Colonic mucosa (tissue), 4 donors: Measurements from ENCODE around the gene FOXO4. TPM values are rescaled to one million over a fixed set of nuclear protein-coding genes. Genes with fewer than 3 reads are reported as not detected.

Source experiments
- DNase-seq: peaks from one replicate; pipeline ENCODE4 v3.0.0-alpha.2; 2020
- H3K27ac ChIP-seq: fragments of 200-600 bp; one replicate; pipeline ENCODE4 v1.8.0; 2021
- H3K27me3 ChIP-seq: fragments of 200-600 bp; one replicate; pipeline ENCODE4 v1.8.0; 2021
- H3K36me3 ChIP-seq: fragments of 200-600 bp; one replicate; pipeline ENCODE4 v1.8.0; 2021
- H3K4me1 ChIP-seq: fragments of 200-600 bp; one replicate; pipeline ENCODE4 v1.8.0; 2021; ENCODE audit warnings: mild to moderate bottlenecking
- H3K4me3 ChIP-seq: fragments of 200-600 bp; one replicate; pipeline ENCODE4 v1.8.0; 2021
- H3K9ac ChIP-seq, 2 donors: one replicate each; pipeline ENCODE4 v1.7.0; 2013; ENCODE audit warnings: control low read depth in 2 of 2, low read depth in 2 of 2, low read length in 2 of 2
- H3K9me3 ChIP-seq: fragments of 200-600 bp; one replicate; pipeline ENCODE4 v1.8.0; 2021
- CTCF ChIP-seq: fragments of 200-600 bp; IDR thresholded peaks from one replicate; pipeline ENCODE4 v1.8.0; 2022; ENCODE audit warnings: antibody characterized with exemption, mild to moderate bottlenecking
- intact Hi-C: fragments of 100-400 bp; cut with DNase I; formaldehyde crosslinking; loops from one replicate; pipeline ENCODE4 v1.14.1; 2022
- total RNA-seq, 2 donors: library from RNA; stranded (reverse); fragmentation: NEBNext Ultra II Directional in 1 of 2; extraction: Animal tissue kit (Norgen Biotek cat#: 25700) in 1 of 2; gene quantifications; one replicate each; pipeline ENCODE4 v1.2.1, GENCODE V29; 2021
- donor health status: healthy.
- donor health status: DM: no; HTN: no; CAD: no.
- donor health status: DM: no; HTN: no; CAD: no.

FOXO4 gene
- total RNA-seq, 2 donors from 2014 or later: 23.4 to 47.4 TPM

DNA sequence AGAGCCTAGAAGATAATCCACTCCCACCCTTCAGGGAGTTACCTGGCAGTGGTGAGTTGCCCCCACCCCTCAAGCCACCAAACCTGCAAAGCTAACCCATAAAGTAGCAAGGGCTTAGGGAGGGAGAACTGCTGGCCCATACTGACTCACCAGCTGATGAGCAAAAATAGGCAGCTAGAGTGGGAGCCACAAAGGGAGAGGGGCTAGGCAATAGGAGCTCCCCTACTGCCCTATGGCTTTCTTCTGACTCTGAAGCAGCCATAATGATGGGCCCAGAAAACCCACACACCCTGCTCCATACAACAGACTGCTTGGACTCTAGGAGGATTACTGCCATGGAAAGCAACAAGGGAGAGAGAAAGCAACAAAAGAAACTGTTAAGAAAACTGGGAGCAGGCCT lies 35.5 kb upstream of the FOXO4 start:
- H3K4me3 ChIP-seq: no peak overlapping the region
- H3K4me1 ChIP-seq: no peaks in the 10 kb centered on the region
- intact Hi-C loops: no loop called here
- no peaks in the 10 kb centered on the region for H3K27me3 ChIP-seq
- no peak for TF ChIP-seq CTCF
- no peaks in the 10 kb centered on the region for H3K36me3 ChIP-seq
- no peak overlapping the region for H3K27ac ChIP-seq
- H3K9me3 ChIP-seq: no peaks in the 10 kb centered on the region
- H3K9ac ChIP-seq: no peak overlapping the region
- DNase-seq: no peak

DNA sequence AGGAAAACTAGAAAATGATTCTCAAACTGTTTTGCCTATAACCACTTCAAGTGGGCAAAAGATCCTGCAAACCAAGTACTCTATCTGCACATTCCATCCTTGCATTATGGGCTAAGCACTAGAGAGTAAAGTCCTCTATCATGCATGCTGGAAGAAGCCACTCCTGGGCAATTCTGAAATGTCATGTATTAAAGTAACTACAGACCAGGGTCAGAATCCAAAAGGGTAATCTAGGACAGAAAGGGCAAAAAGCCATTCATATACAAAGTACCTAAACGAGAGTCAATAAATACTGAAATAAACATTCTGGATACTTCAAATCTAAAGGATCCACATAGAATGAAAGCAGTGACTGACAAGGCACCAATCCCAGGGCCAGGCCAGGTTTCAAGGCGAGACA lies 28.6 kb upstream of the FOXO4 start:
- TF ChIP-seq CTCF: no peak
- Histone ChIP-seq H3K9ac (peak overlapping the region; percentile 53), H3K27ac (peak overlapping the region; percentile 76), H3K4me3 (peak overlapping the region; percentile 47), H3K4me1 (no peaks in the 10 kb centered on the region), H3K36me3 (no peaks in the 10 kb centered on the region), H3K27me3 (no peaks in the 10 kb centered on the region), H3K9me3 (no peaks in the 10 kb centered on the region)
- intact Hi-C loops: no loop called here
- no peak for DNase-seq

GRCh38 chrX:71067712-71068043 lies 28.0 kb upstream of the FOXO4 start:
- Histone ChIP-seq H3K4me1 (no peaks in the 10 kb centered on the region), H3K36me3 (no peaks in the 10 kb centered on the region), H3K4me3 (peak overlapping the region; percentile 47), H3K9ac (peak overlapping the region; percentile 53), H3K9me3 (no peaks in the 10 kb centered on the region), H3K27ac (peak overlapping the region; percentile 76), H3K27me3 (no peaks in the 10 kb centered on the region)
- DNase-seq: no peak
- intact Hi-C loops: no loop called here
- no peak for TF ChIP-seq CTCF

DNA sequence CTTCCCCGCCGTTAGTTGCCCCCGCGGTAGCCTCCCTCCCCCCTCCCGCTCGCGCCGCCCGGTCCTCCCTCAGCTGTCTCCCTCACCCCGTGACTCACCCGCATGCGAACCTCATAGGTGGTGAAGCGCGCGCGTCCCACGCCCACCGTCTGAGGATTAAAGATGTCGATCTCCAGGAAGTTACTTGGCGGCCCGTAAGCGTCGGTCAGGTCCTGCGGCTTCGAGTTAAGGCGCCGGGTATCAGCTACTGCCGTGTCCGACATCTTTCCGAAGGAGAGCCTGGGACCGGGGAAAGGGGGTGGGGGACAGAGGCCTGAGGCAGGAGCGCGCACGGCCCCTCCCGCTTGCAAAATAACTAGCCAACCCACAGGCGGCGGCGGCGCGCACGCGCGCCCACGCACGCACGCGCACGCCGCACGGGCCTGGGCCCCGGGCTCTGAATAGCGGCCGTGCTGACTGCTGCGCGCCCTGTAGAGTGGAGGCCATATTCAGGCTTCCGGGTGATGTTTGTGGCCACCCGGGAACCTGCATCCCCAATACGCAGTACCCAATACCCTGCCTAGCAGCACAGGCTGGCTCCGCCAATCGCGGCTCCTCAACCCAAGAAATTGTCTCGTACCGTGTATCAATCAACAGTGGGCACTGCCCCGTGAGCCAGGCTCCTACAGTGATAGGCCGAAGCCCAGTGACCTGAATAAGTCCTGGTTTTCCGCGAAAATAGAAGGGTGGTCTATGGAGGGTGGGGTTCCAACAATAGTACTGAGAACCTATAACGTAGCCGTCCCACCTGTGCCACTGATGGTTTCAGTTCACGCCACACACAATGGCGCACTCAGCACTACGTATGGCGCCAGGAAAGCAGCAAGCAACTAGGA lies 27.4 kb upstream of the FOXO4 start, which contains the start of gene SNX12:
TSS of gene SNX12 (minus strand) at position 291 of the 875 bp plus-strand sequence. CDS start at position 263, 28 bp downstream.
- no peak for TF ChIP-seq CTCF

GRCh38 chrX:71070531-71070930 lies 25.1 kb upstream of the FOXO4 start:
- Histone ChIP-seq H3K4me3 (no peak overlapping the region), H3K36me3 (no peaks in the 10 kb centered on the region), H3K9ac (no peak overlapping the region), H3K9me3 (no peaks in the 10 kb centered on the region), H3K4me1 (no peaks in the 10 kb centered on the region), H3K27me3 (no peaks in the 10 kb centered on the region), H3K27ac (no peak overlapping the region)
- no peak for DNase-seq
- intact Hi-C loops: no loop called here
- TF ChIP-seq CTCF: no peak

More for the DNA sequence above, 27.4 kb upstream of the FOXO4 start, which contains the start of gene SNX12:
- Histone ChIP-seq H3K4me3 (peak within 1 kb of the TSS; percentile 47), H3K4me1 (no peaks in the 10 kb centered on the region), H3K9me3 (no peaks in the 10 kb centered on the region), H3K9ac (peak within 1 kb of the TSS; percentile 60 to 65), H3K36me3 (no peaks in the 10 kb centered on the region), H3K27me3 (no peaks in the 10 kb centered on the region), H3K27ac (peak within 1 kb of the TSS; percentile 76)
- intact Hi-C loops: no loop called here
- peak; percentile 90 for DNase-seq
